HuH-7.5 (cell line): ENCODE data around the gene ZNF488.

Source experiments
- DNase-seq: peaks from one replicate; pipeline ENCODE4 v3.0.0; 2011; ENCODE audit warnings: low spot score

Gene ZNF488

GRCh38 chr10:47366181-47366631, 17.9 kb downstream of the ZNF488 start:
- no peak for DNase-seq

DNA sequence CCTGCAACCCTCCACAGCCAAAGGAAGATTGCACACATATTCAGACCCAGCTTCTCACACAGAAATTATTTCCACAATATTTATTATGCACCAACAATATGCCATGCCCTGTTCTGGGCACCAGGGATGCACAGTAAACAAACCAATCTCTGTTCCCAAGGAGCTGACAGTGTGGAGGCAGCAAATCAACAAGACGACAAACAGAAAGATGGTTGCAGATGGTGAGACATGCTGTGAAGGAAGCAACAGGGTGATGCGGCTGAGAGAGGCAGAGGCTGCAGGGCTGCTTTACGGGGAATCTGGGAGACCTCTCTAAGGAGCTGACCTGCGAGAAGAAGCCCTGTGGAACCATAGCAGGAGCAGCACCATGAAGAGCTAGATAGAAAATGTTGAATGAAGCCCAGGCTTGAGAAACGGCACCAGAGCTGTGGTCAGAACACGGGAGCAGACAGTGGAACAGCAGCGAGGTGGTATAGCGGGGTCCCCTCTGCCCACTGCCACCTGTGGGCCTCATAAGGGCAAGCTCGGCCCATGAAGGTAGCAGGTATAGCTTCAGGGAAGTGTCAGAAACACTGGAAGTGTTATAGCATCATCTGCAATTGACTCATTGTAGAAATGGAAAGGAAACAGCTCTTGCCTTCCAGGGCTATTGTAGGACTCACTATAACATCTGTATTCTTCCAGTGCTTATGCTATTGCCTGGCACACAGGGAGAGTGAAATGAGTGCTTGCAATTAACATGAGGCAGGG, 18.5 kb downstream of the ZNF488 start:
- no peak for DNase-seq

- no peak for DNase-seq
Observed at GRCh38 chr10:47364911-47365310, 19.2 kb downstream of the ZNF488 start.

GRCh38 chr10:47364366-47364765, 19.7 kb downstream of the ZNF488 start:
- DNase-seq = no peak

DNA sequence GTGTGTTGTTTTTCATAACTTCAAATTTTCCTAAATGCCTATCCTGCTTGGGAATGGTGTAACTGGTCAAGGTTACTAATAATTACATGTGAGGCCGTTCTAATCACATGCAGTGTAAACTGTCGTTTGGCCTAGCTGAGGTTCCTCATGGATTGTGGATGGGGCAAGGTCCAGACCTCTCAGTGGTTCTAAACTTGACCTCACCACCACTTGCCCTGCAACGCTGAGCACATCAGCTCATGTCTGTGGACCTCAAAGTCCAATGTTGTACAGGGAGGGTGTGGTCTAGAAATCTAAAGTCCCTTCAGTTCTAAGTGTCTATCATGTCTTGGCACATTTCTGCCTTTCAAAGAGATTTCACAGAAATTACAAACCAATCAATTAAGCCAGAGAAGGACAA, 20.3 kb downstream of the ZNF488 start:
- DNase-seq = no peak

- no peak for DNase-seq
Observed at GRCh38 chr10:47362199-47362598, 21.9 kb downstream of the ZNF488 start.

- DNase-seq = peak; percentile 52
Observed at GRCh38 chr10:47361293-47361692, 22.8 kb downstream of the ZNF488 start.

DNA sequence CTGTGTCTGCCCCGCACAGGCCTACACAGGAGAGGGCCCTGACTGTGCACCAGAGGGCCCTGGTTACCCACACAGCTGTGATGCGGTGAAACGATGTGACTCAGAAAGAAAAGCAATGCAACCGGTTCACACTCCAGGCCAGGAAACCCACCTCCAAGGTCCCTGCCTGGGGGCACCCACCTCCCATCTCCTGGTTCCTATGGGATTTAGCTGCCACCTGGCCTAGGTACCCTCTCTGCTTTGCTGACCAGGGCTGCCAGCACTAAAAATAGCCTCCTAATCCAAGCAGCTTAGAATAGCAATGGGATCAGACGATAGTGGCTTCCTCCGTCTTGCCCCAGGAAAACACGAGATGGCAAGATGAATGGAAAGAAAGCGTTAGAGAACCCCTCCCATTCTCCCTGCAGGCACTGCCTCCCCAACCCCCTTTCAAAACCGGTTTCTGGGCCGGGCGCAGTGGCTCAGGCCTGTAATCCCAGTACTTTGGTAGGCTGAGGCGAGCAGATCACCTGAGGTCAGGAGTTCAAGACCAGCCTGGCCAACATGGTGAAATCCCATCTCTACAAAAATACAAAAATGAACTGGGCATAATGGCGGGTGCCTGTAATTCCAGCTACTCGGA, 23.6 kb downstream of the ZNF488 start:
- DNase-seq = no peak

- DNase-seq = no peak
Observed at GRCh38 chr10:47359626-47360418, 24.3 kb downstream of the ZNF488 start.

GRCh38 chr10:47359101-47359500, 25.0 kb downstream of the ZNF488 start:
- no peak for DNase-seq

GRCh38 chr10:47358457-47358856, 25.6 kb downstream of the ZNF488 start:
- no peak for DNase-seq

- DNase-seq = no peak
Observed at GRCh38 chr10:47357911-47358310, 26.2 kb downstream of the ZNF488 start.

- no peak for DNase-seq
Observed at GRCh38 chr10:47357131-47357582, 26.9 kb downstream of the ZNF488 start.

- DNase-seq = no peak
Observed at GRCh38 chr10:47356708-47357107, 27.4 kb downstream of the ZNF488 start.

- no peak for DNase-seq
Observed at GRCh38 chr10:47354900-47355299, 29.2 kb downstream of the ZNF488 start.

- peak; percentile 36 for DNase-seq
Observed at GRCh38 chr10:47354165-47354564, 29.9 kb downstream of the ZNF488 start.

DNA sequence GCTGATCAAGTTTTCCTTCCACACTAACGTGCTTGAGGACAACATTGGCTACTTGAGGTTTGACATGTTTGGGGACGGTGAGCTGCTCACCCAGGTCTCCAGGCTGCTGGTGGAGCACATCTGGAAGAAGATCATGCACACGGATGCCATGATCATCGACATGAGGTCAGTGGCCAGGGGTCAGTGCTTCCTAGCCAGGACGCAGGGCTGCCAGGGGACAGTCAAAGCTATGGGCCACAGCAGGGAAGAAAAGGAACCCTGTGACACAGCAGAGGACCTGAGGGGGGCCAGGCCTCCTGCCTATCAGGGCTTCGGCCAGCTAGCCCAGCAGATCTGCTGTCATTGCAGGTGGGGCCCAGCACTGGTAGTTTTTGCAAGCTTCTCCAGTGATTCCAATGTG, 30.7 kb downstream of the ZNF488 start:
- DNase-seq = no peak

DNA sequence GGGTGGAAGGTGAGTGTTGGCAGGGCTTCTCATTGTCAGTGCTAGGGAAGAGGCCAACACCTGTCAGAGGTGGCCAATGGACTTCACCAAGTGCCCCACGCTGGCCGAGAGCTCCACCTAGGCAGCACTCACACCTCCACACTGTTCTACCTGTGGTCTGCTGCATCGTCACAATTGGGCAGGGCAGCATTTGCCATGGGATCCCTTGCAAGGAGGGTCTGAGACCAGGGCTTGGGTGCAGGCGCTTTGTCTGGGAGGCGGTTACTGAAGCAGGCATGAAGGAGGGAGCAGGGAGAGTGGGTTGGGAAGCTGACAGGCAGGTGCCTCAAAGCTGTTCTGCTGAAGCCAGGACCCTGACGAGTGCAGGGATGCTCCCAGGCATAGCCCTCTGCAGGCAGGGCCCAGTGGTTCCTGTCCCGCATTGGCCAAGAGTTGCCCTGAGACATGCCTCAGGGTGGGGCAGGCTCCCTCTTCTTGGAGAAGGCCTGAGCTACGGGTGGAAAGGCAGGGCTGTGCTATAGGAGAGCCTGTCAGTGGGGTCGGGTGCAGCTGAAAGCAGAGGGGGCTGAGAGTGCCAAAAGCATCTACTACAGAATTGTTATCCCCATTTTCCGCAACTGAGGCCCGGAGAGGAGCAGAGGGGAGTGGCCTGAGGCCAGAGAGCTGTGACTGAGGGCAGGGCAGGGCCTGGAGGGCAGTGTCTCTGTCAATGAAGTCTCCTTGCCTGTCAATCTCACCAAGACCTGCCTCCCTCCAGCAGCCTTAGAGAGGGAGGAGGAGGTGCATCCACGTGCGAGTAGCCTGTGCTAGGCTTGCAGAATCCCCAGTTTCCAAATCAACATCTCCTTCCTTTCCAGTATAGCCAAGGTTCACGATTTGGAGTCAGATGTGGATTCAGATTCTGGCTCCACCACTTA, 31.9 kb downstream of the ZNF488 start:
- DNase-seq = no peak

- no peak for DNase-seq
Observed at GRCh38 chr10:47350671-47351640, 33.1 kb downstream of the ZNF488 start.

DNA sequence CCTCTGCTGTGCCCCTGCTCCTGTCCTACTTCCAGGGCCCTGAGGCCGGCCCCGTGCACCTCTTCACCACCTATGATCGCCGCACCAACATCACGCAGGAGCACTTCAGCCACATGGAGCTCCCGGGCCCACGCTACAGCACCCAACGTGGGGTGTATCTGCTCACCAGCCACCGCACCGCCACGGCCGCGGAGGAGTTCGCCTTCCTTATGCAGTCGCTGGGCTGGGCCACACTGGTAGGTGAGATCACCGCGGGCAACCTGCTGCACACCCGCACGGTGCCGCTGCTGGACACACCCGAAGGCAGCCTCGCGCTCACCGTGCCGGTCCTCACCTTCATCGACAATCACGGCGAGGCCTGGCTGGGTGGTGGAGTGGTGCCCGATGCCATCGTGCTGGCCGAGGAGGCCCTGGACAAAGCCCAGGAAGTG, 34.1 kb downstream of the ZNF488 start:
- no peak for DNase-seq

DNA sequence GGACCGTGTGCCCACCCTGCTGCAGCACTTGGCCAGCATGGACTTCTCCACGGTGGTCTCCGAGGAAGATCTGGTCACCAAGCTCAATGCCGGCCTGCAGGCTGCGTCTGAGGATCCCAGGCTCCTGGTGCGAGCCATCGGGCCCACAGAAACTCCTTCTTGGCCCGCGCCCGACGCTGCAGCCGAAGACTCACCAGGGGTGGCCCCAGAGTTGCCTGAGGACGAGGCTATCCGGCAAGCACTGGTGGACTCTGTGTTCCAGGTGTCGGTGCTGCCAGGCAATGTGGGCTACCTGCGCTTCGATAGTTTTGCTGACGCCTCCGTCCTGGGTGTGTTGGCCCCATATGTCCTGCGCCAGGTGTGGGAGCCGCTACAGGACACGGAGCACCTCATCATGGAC, 34.6 kb downstream of the ZNF488 start:
- DNase-seq = no peak
